ENCODE results near the gene FOXC2.

FOXC2 gene

DNA sequence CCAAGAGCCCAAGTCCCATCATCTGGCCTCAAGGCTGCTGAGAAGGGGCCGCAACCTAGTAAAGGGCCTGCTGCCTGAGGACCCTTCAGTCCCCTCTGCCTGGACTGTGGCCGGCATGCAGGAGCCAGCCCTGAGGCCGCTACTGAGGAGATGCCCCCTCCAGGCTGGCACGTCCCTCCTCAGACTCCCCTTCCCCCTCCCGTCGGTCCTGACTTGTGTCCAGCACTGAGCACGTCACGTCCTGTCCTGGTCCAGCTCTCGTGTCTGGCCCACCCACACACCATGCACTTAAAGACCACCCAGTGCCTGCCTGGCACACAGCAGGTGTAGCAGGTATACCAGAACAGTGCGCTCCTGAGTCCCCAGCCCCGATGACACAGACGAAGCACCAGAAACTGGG is 21.1 kb upstream of the FOXC2 start:
- no peak for ATAC-seq
- TF ChIP-seq ZNF8 (CRISPR knock-in tag; IDR thresholded peaks at IDR 0.05): no peak
- TF ChIP-seq, protein P1, sequence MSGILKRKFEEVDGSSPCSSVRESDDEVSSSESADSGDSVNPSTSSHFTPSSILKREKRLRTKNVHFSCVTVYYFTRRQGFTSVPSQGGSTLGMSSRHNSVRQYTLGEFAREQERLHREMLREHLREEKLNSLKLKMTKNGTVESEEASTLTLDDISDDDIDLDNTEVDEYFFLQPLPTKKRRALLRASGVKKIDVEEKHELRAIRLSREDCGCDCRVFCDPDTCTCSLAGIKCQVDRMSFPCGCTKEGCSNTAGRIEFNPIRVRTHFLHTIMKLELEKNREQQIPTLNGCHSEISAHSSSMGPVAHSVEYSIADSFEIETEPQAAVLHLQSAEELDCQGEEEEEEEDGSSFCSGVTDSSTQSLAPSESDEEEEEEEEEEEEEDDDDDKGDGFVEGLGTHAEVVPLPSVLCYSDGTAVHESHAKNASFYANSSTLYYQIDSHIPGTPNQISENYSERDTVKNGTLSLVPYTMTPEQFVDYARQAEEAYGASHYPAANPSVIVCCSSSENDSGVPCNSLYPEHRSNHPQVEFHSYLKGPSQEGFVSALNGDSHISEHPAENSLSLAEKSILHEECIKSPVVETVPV (CRISPR knock-in tag; IDR thresholded peaks at IDR 0.05): no peak
- TF ChIP-seq ESRRG (CRISPR knock-in tag; IDR thresholded peaks at IDR 0.05): no peak
- TF ChIP-seq TOX (CRISPR knock-in tag; IDR thresholded peaks at IDR 0.05; ENCODE audit: borderline replicate concordance): no peak
- no peak for TF ChIP-seq ARNTL (CRISPR knock-in tag; IDR thresholded peaks at IDR 0.05; ENCODE audit: borderline replicate concordance, low read depth)
- TF ChIP-seq ZFP30 (CRISPR knock-in tag; IDR thresholded peaks at IDR 0.05): no peak
- no peak for TF ChIP-seq RARB (CRISPR knock-in tag; IDR thresholded peaks at IDR 0.05)
- no peak for TF ChIP-seq ZC3H10 (CRISPR knock-in tag; IDR thresholded peaks at IDR 0.05)
- TF ChIP-seq ISL1 (CRISPR knock-in tag; IDR thresholded peaks at IDR 0.05): no peak
- no peak for TF ChIP-seq ZNF70 (CRISPR knock-in tag; IDR thresholded peaks at IDR 0.05)
- no peak for TF ChIP-seq ZNF565 (CRISPR knock-in tag; conservative IDR thresholded peaks at IDR 0.05; ENCODE audit: low read depth)
- no peak for TF ChIP-seq OSR1 (CRISPR knock-in tag; IDR thresholded peaks at IDR 0.05)
- TF ChIP-seq PPARA (CRISPR knock-in tag; IDR thresholded peaks at IDR 0.05; ENCODE audit: borderline replicate concordance): no peak
- no peak for TF ChIP-seq SNAI2 (CRISPR knock-in tag; IDR thresholded peaks at IDR 0.05)
- no peak for TF ChIP-seq CREB5 (CRISPR knock-in tag; IDR thresholded peaks at IDR 0.05; ENCODE audit: low read depth)
- no peak for TF ChIP-seq PATZ1 (CRISPR knock-in tag; IDR thresholded peaks at IDR 0.05; ENCODE audit: borderline replicate concordance)

GRCh38 chr16:86545954-86546637 is 20.5 kb upstream of the FOXC2 start:
- no peak for ATAC-seq
- TF ChIP-seq OSR1 (CRISPR knock-in tag; IDR thresholded peaks at IDR 0.05) (no peak), ZFP30 (CRISPR knock-in tag; IDR thresholded peaks at IDR 0.05) (no peak), TCF4 (CRISPR knock-in tag; IDR thresholded peaks at IDR 0.05; ENCODE audit: borderline replicate concordance) (no peak), PPARA (CRISPR knock-in tag; IDR thresholded peaks at IDR 0.05; ENCODE audit: borderline replicate concordance) (no peak), ISL1 (CRISPR knock-in tag; IDR thresholded peaks at IDR 0.05) (no peak), ZNF565 (CRISPR knock-in tag; conservative IDR thresholded peaks at IDR 0.05; ENCODE audit: low read depth) (no peak), ZFP3 (CRISPR knock-in tag; IDR thresholded peaks at IDR 0.05) (no peak), ZC3H10 (CRISPR knock-in tag; IDR thresholded peaks at IDR 0.05) (no peak)
- TF ChIP-seq, protein P1 (CRISPR knock-in tag; IDR thresholded peaks at IDR 0.05): no peak

GRCh38 chr16:86546638-86547013 is 20.0 kb upstream of the FOXC2 start:
- no peak for ATAC-seq
- TF ChIP-seq TCF4 (CRISPR knock-in tag; IDR thresholded peaks at IDR 0.05; ENCODE audit: borderline replicate concordance) (no peak), RARB (CRISPR knock-in tag; IDR thresholded peaks at IDR 0.05) (no peak), ZNF70 (CRISPR knock-in tag; IDR thresholded peaks at IDR 0.05) (no peak), ZFP30 (CRISPR knock-in tag; IDR thresholded peaks at IDR 0.05) (no peak), BACH2 (CRISPR knock-in tag; IDR thresholded peaks at IDR 0.05; ENCODE audit: borderline replicate concordance) (no peak), ZNF8 (CRISPR knock-in tag; IDR thresholded peaks at IDR 0.05) (no peak), POU6F1 (CRISPR knock-in tag; IDR thresholded peaks at IDR 0.05; ENCODE audit: borderline replicate concordance, low read depth) (no peak), ARNTL (CRISPR knock-in tag; IDR thresholded peaks at IDR 0.05; ENCODE audit: borderline replicate concordance, low read depth) (no peak), PATZ1 (CRISPR knock-in tag; IDR thresholded peaks at IDR 0.05; ENCODE audit: borderline replicate concordance) (no peak), SNAI2 (CRISPR knock-in tag; IDR thresholded peaks at IDR 0.05) (no peak), GLIS3 (CRISPR knock-in tag; IDR thresholded peaks at IDR 0.05) (no peak)
- TF ChIP-seq, protein P2, sequence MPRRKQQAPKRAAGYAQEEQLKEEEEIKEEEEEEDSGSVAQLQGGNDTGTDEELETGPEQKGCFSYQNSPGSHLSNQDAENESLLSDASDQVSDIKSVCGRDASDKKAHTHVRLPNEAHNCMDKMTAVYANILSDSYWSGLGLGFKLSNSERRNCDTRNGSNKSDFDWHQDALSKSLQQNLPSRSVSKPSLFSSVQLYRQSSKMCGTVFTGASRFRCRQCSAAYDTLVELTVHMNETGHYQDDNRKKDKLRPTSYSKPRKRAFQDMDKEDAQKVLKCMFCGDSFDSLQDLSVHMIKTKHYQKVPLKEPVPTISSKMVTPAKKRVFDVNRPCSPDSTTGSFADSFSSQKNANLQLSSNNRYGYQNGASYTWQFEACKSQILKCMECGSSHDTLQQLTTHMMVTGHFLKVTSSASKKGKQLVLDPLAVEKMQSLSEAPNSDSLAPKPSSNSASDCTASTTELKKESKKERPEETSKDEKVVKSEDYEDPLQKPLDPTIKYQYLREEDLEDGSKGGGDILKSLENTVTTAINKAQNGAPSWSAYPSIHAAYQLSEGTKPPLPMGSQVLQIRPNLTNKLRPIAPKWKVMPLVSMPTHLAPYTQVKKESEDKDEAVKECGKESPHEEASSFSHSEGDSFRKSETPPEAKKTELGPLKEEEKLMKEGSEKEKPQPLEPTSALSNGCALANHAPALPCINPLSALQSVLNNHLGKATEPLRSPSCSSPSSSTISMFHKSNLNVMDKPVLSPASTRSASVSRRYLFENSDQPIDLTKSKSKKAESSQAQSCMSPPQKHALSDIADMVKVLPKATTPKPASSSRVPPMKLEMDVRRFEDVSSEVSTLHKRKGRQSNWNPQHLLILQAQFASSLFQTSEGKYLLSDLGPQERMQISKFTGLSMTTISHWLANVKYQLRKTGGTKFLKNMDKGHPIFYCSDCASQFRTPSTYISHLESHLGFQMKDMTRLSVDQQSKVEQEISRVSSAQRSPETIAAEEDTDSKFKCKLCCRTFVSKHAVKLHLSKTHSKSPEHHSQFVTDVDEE (CRISPR knock-in tag; IDR thresholded peaks at IDR 0.05): no peak
- TF ChIP-seq, protein P1 (CRISPR knock-in tag; IDR thresholded peaks at IDR 0.05): no peak
